ENCODE measurements around the gene TMEM117. TPM values are rescaled to one million over a fixed set of nuclear protein-coding genes. Genes with fewer than 3 reads are reported as not detected.

Gene TMEM117
- total and polyA plus RNA-seq, 10 of the 15 experiments (the other 5 are each of a cell fraction or from before 2014, with no cell fraction given) = 3.1 to 8.2 (median 6.1) TPM

DNA sequence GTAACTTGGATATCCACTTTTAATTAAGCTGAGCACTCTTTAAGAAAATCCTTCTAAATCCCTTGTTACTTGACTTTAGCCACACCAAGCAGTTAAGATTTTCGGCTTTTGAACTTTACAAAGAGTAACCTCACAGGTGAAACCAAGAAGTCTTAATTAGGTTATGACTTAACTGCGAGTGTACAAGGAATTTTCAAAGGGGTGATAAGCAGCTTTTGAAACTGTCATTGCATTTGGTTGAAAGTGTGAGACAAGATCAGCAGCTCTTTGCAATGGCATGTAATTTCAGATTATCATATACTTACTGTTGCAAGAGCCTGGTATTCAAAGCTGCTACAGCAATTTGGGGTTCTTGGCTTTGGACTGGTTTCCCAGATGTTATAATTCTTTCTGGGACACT lies 137.5 kb downstream of the TMEM117 start:
- no peak for FAIRE-seq
- RAD21 ChIA-PET (ENCODE audit: unreplicated experiment) = no interaction called here

More for the DNA sequence above, 137.5 kb downstream of the TMEM117 start:
- H3K27ac ChIP-seq (ENCODE audit: control insufficient read depth, insufficient read depth) = no peak overlapping the region
- DNase-seq (ENCODE audit: low read depth, low spot score) = no peak
- H4K20me1 ChIP-seq (ENCODE audit: control insufficient read depth, insufficient read depth) = no peaks in the 10 kb centered on the region
- CTCF ChIA-PET = interaction anchor here (1.5 kb wide), 1 partner anchor 14 kb away, joined by 3 read pairs; no protein-coding TSS in a partner anchor
- H3K79me2 ChIP-seq (ENCODE audit: control insufficient read depth, insufficient read depth, low read length) = no peaks in the 10 kb centered on the region
- no peaks in the 10 kb centered on the region for H3K9me3 ChIP-seq (replicated peaks; ENCODE audit: control insufficient read depth, insufficient read depth, low read length)
- H3K36me3 ChIP-seq (ENCODE audit: control insufficient read depth in 2 of 2, insufficient read depth in 2 of 2, low read length in 1 of 2) = no peaks in the 10 kb centered on the region
- no peak overlapping the region for H3K9ac ChIP-seq (ENCODE audit: control insufficient read depth, insufficient read depth, low read length)
- POLR2A ChIA-PET = no interaction called here
- peak; percentile 59 for ATAC-seq
- SMC1A ChIA-PET (ENCODE audit: uncharacterized antibody, unreplicated experiment) = interaction anchor here (1.3 to 1.4 kb wide), 2 partner anchors 12 to 14 kb away, joined by 3 to 6 read pairs; no protein-coding TSS in a partner anchor
- H3K4me3 ChIP-seq = no peak overlapping the region
- intact Hi-C loops (cut with micrococcal nuclease; ENCODE audit: unreplicated experiment) = no loop called here
- BruUV-seq (replicated peaks) = no TSS peak
- peak; percentile 16; the same call in 1 of the 2 replicates for TF ChIP-seq ATF7 (IDR thresholded peaks at IDR 0.05; ENCODE audit: low read depth)
- no peak for TF ChIP-seq BMI1 (IDR thresholded peaks at IDR 0.05; ENCODE audit: borderline replicate concordance)
- no peak for TF ChIP-seq SREBF1 (IDR thresholded peaks at IDR 0.05; ENCODE audit: low read length)
- TF ChIP-seq, protein P1, sequence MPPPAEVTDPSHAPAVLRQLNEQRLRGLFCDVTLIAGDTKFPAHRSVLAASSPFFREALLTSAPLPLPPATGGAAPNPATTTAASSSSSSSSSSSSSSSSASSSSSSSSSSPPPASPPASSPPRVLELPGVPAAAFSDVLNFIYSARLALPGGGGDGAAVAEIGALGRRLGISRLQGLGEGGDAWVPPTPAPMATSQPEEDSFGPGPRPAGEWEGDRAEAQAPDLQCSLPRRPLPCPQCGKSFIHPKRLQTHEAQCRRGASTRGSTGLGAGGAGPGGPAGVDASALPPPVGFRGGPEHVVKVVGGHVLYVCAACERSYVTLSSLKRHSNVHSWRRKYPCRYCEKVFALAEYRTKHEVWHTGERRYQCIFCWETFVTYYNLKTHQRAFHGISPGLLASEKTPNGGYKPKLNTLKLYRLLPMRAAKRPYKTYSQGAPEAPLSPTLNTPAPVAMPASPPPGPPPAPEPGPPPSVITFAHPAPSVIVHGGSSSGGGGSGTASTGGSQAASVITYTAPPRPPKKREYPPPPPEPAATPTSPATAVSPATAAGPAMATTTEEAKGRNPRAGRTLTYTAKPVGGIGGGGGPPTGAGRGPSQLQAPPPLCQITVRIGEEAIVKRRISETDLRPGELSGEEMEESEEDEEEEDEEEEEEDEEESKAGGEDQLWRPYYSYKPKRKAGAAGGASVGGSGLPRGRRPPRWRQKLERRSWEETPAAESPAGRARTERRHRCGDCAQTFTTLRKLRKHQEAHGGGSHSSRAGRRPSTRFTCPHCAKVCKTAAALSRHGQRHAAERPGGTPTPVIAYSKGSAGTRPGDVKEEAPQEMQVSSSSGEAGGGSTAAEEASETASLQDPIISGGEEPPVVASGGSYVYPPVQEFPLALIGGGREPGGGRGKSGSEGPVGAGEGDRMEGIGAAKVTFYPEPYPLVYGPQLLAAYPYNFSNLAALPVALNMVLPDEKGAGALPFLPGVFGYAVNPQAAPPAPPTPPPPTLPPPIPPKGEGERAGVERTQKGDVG (CRISPR knock-in tag; IDR thresholded peaks at IDR 0.05) = no peak
- TF ChIP-seq GABPA (IDR thresholded peaks at IDR 0.05; ENCODE audit: low read depth) = no peak
- peak; percentile 55; the same call in 1 of the 2 replicates for TF ChIP-seq MTA2 (IDR thresholded peaks at IDR 0.05; ENCODE audit: low read depth)
- TF ChIP-seq IKZF2 (IDR thresholded peaks at IDR 0.05) = peak in 1 of 2 experiments; percentile 18; a peak in 1 of 4 replicates
- TF ChIP-seq TBL1XR1 (IDR thresholded peaks at IDR 0.05; ENCODE audit: low read depth, low read length) = no peak
- no peak for TF ChIP-seq ZNF207 (IDR thresholded peaks at IDR 0.05; ENCODE audit: borderline replicate concordance)
- TF ChIP-seq YY1 (IDR thresholded peaks at IDR 0.05; ENCODE audit: low read depth, low read length) = no peak
- TF ChIP-seq NFIC (IDR thresholded peaks at IDR 0.05; ENCODE audit: low read depth, low read length) = no peak
- TF ChIP-seq, protein P2, sequence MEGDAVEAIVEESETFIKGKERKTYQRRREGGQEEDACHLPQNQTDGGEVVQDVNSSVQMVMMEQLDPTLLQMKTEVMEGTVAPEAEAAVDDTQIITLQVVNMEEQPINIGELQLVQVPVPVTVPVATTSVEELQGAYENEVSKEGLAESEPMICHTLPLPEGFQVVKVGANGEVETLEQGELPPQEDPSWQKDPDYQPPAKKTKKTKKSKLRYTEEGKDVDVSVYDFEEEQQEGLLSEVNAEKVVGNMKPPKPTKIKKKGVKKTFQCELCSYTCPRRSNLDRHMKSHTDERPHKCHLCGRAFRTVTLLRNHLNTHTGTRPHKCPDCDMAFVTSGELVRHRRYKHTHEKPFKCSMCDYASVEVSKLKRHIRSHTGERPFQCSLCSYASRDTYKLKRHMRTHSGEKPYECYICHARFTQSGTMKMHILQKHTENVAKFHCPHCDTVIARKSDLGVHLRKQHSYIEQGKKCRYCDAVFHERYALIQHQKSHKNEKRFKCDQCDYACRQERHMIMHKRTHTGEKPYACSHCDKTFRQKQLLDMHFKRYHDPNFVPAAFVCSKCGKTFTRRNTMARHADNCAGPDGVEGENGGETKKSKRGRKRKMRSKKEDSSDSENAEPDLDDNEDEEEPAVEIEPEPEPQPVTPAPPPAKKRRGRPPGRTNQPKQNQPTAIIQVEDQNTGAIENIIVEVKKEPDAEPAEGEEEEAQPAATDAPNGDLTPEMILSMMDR (IDR thresholded peaks at IDR 0.05 in 2 of 3, conservative IDR thresholded peaks at IDR 0.05 in 1 of 3; ENCODE audit: control insufficient read depth in 2 of 3, extremely low read depth in 1 of 3, insufficient read depth in 1 of 3, low read depth in 3 of 3, low read length in 3 of 3) = no peak
- no peak for TF ChIP-seq KAT2A (conservative IDR thresholded peaks at IDR 0.05; ENCODE audit: control insufficient read depth, low read depth, low read length)
- TF ChIP-seq RUNX3 (IDR thresholded peaks at IDR 0.05; ENCODE audit: low read length) = no peak
- no peak for TF ChIP-seq CHD2 (IDR thresholded peaks at IDR 0.05; ENCODE audit: borderline replicate concordance, low read depth, low read length)
- TF ChIP-seq, protein P3, sequence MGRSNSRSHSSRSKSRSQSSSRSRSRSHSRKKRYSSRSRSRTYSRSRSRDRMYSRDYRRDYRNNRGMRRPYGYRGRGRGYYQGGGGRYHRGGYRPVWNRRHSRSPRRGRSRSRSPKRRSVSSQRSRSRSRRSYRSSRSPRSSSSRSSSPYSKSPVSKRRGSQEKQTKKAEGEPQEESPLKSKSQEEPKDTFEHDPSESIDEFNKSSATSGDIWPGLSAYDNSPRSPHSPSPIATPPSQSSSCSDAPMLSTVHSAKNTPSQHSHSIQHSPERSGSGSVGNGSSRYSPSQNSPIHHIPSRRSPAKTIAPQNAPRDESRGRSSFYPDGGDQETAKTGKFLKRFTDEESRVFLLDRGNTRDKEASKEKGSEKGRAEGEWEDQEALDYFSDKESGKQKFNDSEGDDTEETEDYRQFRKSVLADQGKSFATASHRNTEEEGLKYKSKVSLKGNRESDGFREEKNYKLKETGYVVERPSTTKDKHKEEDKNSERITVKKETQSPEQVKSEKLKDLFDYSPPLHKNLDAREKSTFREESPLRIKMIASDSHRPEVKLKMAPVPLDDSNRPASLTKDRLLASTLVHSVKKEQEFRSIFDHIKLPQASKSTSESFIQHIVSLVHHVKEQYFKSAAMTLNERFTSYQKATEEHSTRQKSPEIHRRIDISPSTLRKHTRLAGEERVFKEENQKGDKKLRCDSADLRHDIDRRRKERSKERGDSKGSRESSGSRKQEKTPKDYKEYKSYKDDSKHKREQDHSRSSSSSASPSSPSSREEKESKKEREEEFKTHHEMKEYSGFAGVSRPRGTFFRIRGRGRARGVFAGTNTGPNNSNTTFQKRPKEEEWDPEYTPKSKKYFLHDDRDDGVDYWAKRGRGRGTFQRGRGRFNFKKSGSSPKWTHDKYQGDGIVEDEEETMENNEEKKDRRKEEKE (IDR thresholded peaks at IDR 0.05) = no peak
- no peak for TF ChIP-seq NR2F1 (conservative IDR thresholded peaks at IDR 0.05)
- no peak for TF ChIP-seq ZZZ3 (IDR thresholded peaks at IDR 0.05; ENCODE audit: control insufficient read depth, insufficient read length, low read depth)
- no peaks in the 10 kb centered on the region for H3K4me1 ChIP-seq (ENCODE audit: control insufficient read depth, insufficient read depth, low read length)
- H2AFZ ChIP-seq (ENCODE audit: control insufficient read depth, low read depth, low read length) = no peak overlapping the region
- in situ Hi-C loops (cut with MboI) = no loop called here
- 22% methylated on average over 2 of the region's 2 CpGs for WGBS (ENCODE audit: insufficient coverage, insufficient replicate concordance, low lambda C conversion rate, missing lambda C conversion rate)
- H3K4me2 ChIP-seq (ENCODE audit: control insufficient read depth, insufficient read depth) = peak overlapping the region; percentile 17; the same call in 1 of the 2 replicates
- no peaks in the 10 kb centered on the region for H3K27me3 ChIP-seq (replicated peaks in 1 of 2; ENCODE audit: control insufficient read depth in 2 of 2, insufficient read depth in 2 of 2, low read length in 1 of 2)
